ENCODE data around the gene FAM181A. TPM values are rescaled to one million over a fixed set of nuclear protein-coding genes. Genes with fewer than 3 reads are reported as not detected.
A peak's percentile ranks its signal among the peaks of the same experiment; 100 is the strongest.

FAM181A gene
- total and polyA plus RNA-seq, 4 donors, result 1.9 to 4.0 (median 3.3) TPM

DNA sequence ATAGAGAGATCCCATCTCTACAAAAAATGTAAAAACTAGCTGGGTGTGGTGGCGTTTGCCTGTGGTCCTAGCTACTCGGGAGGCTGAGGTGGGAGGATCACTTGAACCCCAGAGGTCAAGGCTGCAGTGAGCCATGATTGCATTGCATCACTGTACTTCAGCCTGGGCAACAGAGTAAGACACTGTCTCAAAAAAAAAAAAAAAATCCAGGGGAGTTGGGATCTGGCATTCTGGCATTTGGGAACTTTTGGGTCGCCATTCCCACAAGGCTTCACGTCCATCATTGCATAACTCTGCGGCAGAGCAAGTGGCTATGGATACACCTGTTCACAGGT, 34.7 kb upstream of the FAM181A start:
- H3K27ac ChIP-seq (ENCODE audit: low read depth in 1 of 2, low read length in 1 of 2), result no peak overlapping the region
- DNase-seq (no peak), ATAC-seq (ENCODE audit: insufficient read depth, low FRiP score) (no peak)
- no peaks in the 10 kb centered on the region for H3K27me3 ChIP-seq (ENCODE audit: control insufficient read depth in 3 of 3, insufficient read depth in 3 of 3, low read length in 2 of 3)
- H3K9ac ChIP-seq (ENCODE audit: insufficient read depth in 1 of 2, low read length in 2 of 2), result no peak overlapping the region
- TF ChIP-seq, protein P1, sequence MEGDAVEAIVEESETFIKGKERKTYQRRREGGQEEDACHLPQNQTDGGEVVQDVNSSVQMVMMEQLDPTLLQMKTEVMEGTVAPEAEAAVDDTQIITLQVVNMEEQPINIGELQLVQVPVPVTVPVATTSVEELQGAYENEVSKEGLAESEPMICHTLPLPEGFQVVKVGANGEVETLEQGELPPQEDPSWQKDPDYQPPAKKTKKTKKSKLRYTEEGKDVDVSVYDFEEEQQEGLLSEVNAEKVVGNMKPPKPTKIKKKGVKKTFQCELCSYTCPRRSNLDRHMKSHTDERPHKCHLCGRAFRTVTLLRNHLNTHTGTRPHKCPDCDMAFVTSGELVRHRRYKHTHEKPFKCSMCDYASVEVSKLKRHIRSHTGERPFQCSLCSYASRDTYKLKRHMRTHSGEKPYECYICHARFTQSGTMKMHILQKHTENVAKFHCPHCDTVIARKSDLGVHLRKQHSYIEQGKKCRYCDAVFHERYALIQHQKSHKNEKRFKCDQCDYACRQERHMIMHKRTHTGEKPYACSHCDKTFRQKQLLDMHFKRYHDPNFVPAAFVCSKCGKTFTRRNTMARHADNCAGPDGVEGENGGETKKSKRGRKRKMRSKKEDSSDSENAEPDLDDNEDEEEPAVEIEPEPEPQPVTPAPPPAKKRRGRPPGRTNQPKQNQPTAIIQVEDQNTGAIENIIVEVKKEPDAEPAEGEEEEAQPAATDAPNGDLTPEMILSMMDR (IDR thresholded peaks at IDR 0.05; ENCODE audit: control extremely low read depth, extremely low read depth), result no peak
- no peak overlapping the region for H3K4me3 ChIP-seq
- H3K9me3 ChIP-seq (ENCODE audit: control insufficient read depth in 4 of 4, insufficient read depth in 3 of 4, low read length in 3 of 4), result peaks cover 0 to 2% (median 0%) of the 10 kb centered on the region in 4 donors
- peaks cover 0 to 8% (median 0%) of the 10 kb centered on the region in 5 donors for H3K4me1 ChIP-seq (ENCODE audit: control insufficient read depth in 5 of 5, insufficient read depth in 5 of 5, low read length in 5 of 5)
- no peaks in the 10 kb centered on the region for H3K36me3 ChIP-seq (ENCODE audit: control insufficient read depth in 4 of 4, insufficient read depth in 4 of 4, low read length in 4 of 4)
- 62 to 73% methylated on average over 5 of the region's 5 CpGs for WGBS, 2 donors

DNA sequence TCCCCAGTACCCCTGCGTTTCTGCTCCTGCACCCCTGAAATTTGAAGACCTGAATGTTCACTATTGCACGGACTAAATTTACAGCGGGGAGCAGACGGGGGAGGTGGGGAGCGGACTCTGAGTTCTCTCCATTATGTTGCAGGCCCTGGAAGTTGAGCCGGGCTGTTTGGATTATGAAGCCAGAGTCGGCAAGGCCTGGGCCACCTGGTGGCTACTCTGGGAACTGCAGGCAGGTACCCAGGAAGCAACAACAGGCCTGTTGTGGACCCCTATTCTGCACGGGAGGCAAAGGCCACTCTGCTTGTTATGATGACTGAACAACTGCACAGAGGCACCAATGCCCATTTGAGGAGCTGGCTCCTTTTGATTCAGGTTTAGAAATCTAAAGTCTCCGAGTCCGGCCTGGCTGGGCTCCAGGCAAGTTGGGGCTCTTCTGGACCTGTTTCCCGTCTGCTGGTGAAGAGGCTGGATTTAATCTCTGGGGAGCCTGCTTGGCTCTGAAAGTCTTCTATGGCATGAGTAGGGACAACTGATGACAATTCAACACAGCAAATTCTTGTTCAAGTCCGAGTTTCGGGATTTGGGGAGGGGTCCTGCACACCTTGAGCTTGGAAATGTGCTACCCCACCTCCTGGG, 34.1 kb upstream of the FAM181A start:
- peaks cover 0 to 8% (median 0%) of the 10 kb centered on the region in 5 donors for H3K4me1 ChIP-seq (ENCODE audit: control insufficient read depth in 5 of 5, insufficient read depth in 5 of 5, low read length in 5 of 5)
- H3K4me3 ChIP-seq, result no peak overlapping the region
- H3K27me3 ChIP-seq (ENCODE audit: control insufficient read depth in 3 of 3, insufficient read depth in 3 of 3, low read length in 2 of 3), result no peaks in the 10 kb centered on the region
- ATAC-seq (ENCODE audit: insufficient read depth, low FRiP score), result peak; percentile 88
- no peak overlapping the region for H3K9ac ChIP-seq (ENCODE audit: insufficient read depth in 1 of 2, low read length in 2 of 2)
- no peaks in the 10 kb centered on the region for H3K36me3 ChIP-seq (ENCODE audit: control insufficient read depth in 4 of 4, insufficient read depth in 4 of 4, low read length in 4 of 4)
- TF ChIP-seq, protein P1 (IDR thresholded peaks at IDR 0.05; ENCODE audit: control extremely low read depth, extremely low read depth), result peak; percentile 80
- H3K9me3 ChIP-seq (ENCODE audit: control insufficient read depth in 4 of 4, insufficient read depth in 3 of 4, low read length in 3 of 4), result peaks cover 0 to 2% (median 0%) of the 10 kb centered on the region in 4 donors
- no peak overlapping the region for H3K27ac ChIP-seq (ENCODE audit: low read depth in 1 of 2, low read length in 1 of 2)
- WGBS, 2 donors, result 34 to 36% methylated on average over 13 of the region's 13 CpGs
- DNase-seq, result peak; percentile 71 to 78 (median 71)

DNA sequence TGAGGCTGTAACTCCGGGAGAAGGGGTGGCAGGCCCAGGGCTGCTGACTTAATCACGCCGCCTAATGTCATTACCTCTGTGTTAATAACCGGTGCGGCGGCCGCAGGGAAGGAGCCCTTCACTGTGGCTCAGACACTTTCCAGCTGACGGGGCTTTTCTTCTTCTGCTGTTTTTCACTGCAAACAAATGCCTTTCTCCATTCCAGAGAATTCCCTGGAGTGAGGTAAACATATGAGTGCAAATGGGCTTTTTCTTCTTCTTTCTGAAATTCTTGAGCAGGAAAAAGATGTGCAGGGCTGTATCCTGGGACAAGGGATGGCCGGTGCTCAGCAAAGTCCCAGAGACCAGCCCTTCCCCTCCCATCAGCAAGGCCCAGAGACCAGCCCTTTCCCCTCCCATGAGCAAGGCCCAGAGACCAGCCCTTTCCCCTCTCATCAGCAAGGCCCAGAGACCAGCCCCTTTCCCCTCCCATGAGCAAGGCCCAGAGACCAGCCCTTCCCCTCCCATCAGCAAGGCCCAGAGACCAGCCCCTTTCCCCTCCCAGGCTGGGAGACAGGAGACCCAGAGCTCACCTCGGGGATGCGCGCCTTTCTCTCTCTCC, 33.4 kb upstream of the FAM181A start:
- no peak for DNase-seq
- no peaks in the 10 kb centered on the region for H3K36me3 ChIP-seq (ENCODE audit: control insufficient read depth in 4 of 4, insufficient read depth in 4 of 4, low read length in 4 of 4)
- H3K4me1 ChIP-seq (ENCODE audit: control insufficient read depth in 5 of 5, insufficient read depth in 5 of 5, low read length in 5 of 5), result peaks cover 0 to 8% (median 0%) of the 10 kb centered on the region in 5 donors
- no peak overlapping the region for H3K9ac ChIP-seq (ENCODE audit: insufficient read depth in 1 of 2, low read length in 2 of 2)
- TF ChIP-seq, protein P1 (IDR thresholded peaks at IDR 0.05; ENCODE audit: control extremely low read depth, extremely low read depth), result no peak
- ATAC-seq (ENCODE audit: insufficient read depth, low FRiP score), result no peak
- no peak overlapping the region for H3K27ac ChIP-seq (ENCODE audit: low read depth in 1 of 2, low read length in 1 of 2)
- H3K27me3 ChIP-seq (ENCODE audit: control insufficient read depth in 3 of 3, insufficient read depth in 3 of 3, low read length in 2 of 3), result no peaks in the 10 kb centered on the region
- H3K4me3 ChIP-seq, result no peak overlapping the region
- H3K9me3 ChIP-seq (ENCODE audit: control insufficient read depth in 4 of 4, insufficient read depth in 3 of 4, low read length in 3 of 4), result peaks cover 0 to 2% (median 0%) of the 10 kb centered on the region in 4 donors
- WGBS, 2 donors, result 77 to 84% methylated on average over 12 of the region's 12 CpGs
